Thoracic aorta (tissue), 2 donors: ENCODE results near the gene GYS1. TPM values are rescaled to one million over a fixed set of nuclear protein-coding genes. Genes with fewer than 3 reads are reported as not detected.

ENCODE experiments used
- ATAC-seq: fragments of 150-250 bp; one replicate; pipeline ENCODE4 v1.8.0; 2017; ENCODE audit warnings: low read depth; ENCODE audit not compliant: insufficient number of reproducible peaks, low FRiP score
- DNase-seq: peaks from one replicate; pipeline ENCODE4 v3.0.0-alpha.2; 2020; ENCODE audit warnings: low spot score
- H3K27ac ChIP-seq, 2 donors: fragments of 200-600 bp; sonication (generic); 1 replicate in 1 of 2; 2 replicates in 1 of 2; pipeline ENCODE4 v1.5.1; 2016; ENCODE audit warnings: mild to moderate bottlenecking in 2 of 2, moderate library complexity in 2 of 2
- H3K27me3 ChIP-seq: fragments of 200-600 bp; sonication (generic); replicated peaks from 2 replicates; pipeline ENCODE4 v1.6.0; 2016; ENCODE audit warnings: mild to moderate bottlenecking; ENCODE audit not compliant: insufficient read depth
- H3K36me3 ChIP-seq: fragments of 200-600 bp; sonication (generic); one replicate; pipeline ENCODE4 v1.5.1; 2016
- H3K4me1 ChIP-seq, 2 donors: fragments of 200-600 bp; sonication (generic); 1 replicate in 1 of 2; 2 replicates in 1 of 2; pipeline versions ENCODE4 v1.5.1 to v1.6.0; 2016; ENCODE audit warnings: low read depth in 2 of 2, mild to moderate bottlenecking in 1 of 2; ENCODE audit not compliant: control insufficient read depth in 1 of 2
- H3K4me3 ChIP-seq: fragments of 200-600 bp; sonication (generic); 2 replicates; pipeline ENCODE4 v1.5.1; 2016; ENCODE audit warnings: mild to moderate bottlenecking
- H3K9me3 ChIP-seq: fragments of 200-600 bp; sonication (generic); 2 replicates; pipeline ENCODE4 v1.5.1; 2016
- total RNA-seq, 2 donors: library from RNA; depleted of rRNA; stranded (reverse); fragments of >200 nt; gene quantifications; one replicate each; pipeline versions ENCODE4 v1.1.0 to v1.2.3, GENCODE V29; 2016
- TF ChIP-seq, protein P1 (sequence below): fragments of 200-600 bp; sonication (generic); IDR thresholded peaks from one replicate; pipeline ENCODE4 v1.5.1; 2019; ENCODE audit warnings: antibody characterized with exemption

Gene GYS1
- total RNA-seq, 2 donors from 2014 or later, result 30.1 to 44.4 TPM

GRCh38 chr19:48987323-48987722, 5.8 kb downstream of the GYS1 start:
- TF ChIP-seq, protein P1, sequence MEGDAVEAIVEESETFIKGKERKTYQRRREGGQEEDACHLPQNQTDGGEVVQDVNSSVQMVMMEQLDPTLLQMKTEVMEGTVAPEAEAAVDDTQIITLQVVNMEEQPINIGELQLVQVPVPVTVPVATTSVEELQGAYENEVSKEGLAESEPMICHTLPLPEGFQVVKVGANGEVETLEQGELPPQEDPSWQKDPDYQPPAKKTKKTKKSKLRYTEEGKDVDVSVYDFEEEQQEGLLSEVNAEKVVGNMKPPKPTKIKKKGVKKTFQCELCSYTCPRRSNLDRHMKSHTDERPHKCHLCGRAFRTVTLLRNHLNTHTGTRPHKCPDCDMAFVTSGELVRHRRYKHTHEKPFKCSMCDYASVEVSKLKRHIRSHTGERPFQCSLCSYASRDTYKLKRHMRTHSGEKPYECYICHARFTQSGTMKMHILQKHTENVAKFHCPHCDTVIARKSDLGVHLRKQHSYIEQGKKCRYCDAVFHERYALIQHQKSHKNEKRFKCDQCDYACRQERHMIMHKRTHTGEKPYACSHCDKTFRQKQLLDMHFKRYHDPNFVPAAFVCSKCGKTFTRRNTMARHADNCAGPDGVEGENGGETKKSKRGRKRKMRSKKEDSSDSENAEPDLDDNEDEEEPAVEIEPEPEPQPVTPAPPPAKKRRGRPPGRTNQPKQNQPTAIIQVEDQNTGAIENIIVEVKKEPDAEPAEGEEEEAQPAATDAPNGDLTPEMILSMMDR, result no peak
- Histone ChIP-seq H3K27me3 (no peaks in the 10 kb centered on the region), H3K36me3 (peaks cover 58% of the 10 kb centered on the region), H3K9me3 (no peaks in the 10 kb centered on the region), H3K4me1 (peaks cover 11 to 27% of the 10 kb centered on the region in 2 donors), H3K4me3 (no peak overlapping the region), H3K27ac (no peak overlapping the region)
- ATAC-seq (no peak), DNase-seq (no peak)

DNA sequence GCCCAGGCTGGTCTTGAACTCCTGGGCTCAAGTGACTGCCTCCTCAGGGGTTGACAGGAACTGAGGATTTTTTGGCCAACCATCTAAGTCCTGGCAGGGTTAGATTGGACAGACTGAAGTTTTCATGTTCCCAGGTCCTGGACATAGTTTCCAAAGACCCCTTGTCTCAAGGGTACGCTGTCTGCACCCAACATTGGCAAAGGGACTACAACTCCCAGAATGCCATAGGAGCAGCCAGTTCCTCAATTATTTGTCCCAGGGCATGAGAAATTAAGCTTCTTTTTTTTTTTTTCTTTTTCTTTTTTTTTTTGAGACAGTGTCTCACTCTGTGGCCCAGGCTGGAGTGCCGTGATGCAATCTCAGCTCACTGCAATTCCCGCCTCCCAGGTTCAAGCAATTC, 6.9 kb downstream of the GYS1 start:
- no peak overlapping the region for H3K27ac ChIP-seq
- H3K36me3 ChIP-seq, result peaks cover 68% of the 10 kb centered on the region
- no peak overlapping the region for H3K4me3 ChIP-seq
- TF ChIP-seq, protein P1, result no peak
- H3K4me1 ChIP-seq, result peaks cover 3 to 19% of the 10 kb centered on the region in 2 donors
- no peaks in the 10 kb centered on the region for H3K9me3 ChIP-seq
- H3K27me3 ChIP-seq, result no peaks in the 10 kb centered on the region
- ATAC-seq, result no peak
- no peak for DNase-seq

DNA sequence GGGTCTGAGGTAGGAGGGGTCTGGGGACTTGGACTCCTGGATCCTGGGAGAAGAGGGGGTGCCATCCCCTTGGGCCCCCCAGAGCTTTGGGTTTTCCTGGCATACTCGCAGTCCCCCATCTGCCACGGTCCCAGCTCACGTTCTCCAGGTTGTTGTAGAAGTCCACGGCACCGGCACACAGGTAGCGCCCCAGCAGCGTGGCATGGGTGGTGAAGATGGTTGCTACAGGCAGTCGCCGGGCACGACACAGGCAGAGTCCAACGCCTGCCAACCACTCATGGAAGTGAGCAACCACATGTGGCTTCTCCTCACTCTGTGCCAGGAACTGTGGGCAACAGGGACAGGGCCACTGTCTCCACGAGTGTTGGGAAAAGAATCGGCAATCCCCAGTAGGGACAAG, 7.4 kb downstream of the GYS1 start:
- DNase-seq (no peak), ATAC-seq (no peak)
- H3K9me3 ChIP-seq, result no peaks in the 10 kb centered on the region
- H3K4me3 ChIP-seq, result no peak overlapping the region
- H3K27ac ChIP-seq, result no peak overlapping the region
- no peaks in the 10 kb centered on the region for H3K27me3 ChIP-seq
- TF ChIP-seq, protein P1, result no peak
- H3K4me1 ChIP-seq, result peaks cover 0 to 14% of the 10 kb centered on the region in 2 donors
- H3K36me3 ChIP-seq, result peaks cover 71% of the 10 kb centered on the region

GRCh38 chr19:48982280-48982679, 10.8 kb downstream of the GYS1 start:
- H3K9me3 ChIP-seq, result no peaks in the 10 kb centered on the region
- no peak overlapping the region for H3K27ac ChIP-seq
- TF ChIP-seq, protein P1, result no peak
- peaks cover 59% of the 10 kb centered on the region for H3K36me3 ChIP-seq
- ATAC-seq (no peak), DNase-seq (no peak)
- no peaks in the 10 kb centered on the region for H3K27me3 ChIP-seq
- no peak overlapping the region for H3K4me3 ChIP-seq
- H3K4me1 ChIP-seq, result peaks cover 16 to 23% of the 10 kb centered on the region in 2 donors

DNA sequence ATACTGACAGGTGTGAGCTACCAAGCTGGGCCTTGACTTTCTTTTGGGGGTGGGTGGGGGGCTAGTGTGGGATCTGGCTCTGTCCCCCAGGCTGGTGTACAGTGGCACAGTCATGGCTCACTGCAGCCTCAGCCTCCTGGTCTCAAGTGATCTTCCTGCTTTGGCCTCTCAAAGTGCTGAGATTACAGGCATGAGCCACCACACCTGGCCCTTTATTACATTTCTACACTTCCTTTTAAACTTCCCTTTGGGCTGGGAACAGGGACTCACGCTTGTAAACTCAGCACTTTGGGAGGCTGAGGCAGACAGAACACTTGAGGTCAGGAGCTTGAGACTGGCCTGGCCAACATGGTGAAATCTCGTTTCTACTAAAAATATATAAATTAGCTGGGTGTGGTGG, 16.0 kb downstream of the GYS1 start:
- TF ChIP-seq, protein P1, result no peak
- Histone ChIP-seq H3K27me3 (no peaks in the 10 kb centered on the region), H3K27ac (peak overlapping the region in 1 of 2 donors; percentile 38), H3K4me1 (peaks cover 16 to 27% of the 10 kb centered on the region in 2 donors), H3K4me3 (no peak overlapping the region), H3K36me3 (peaks cover 45% of the 10 kb centered on the region), H3K9me3 (no peaks in the 10 kb centered on the region)
- ATAC-seq (no peak), DNase-seq (no peak)
